ENCODE results near the gene BACE1. TPM values are rescaled to one million over a fixed set of nuclear protein-coding genes. Genes with fewer than 3 reads are reported as not detected.

The BACE1 gene
- not detected in 2 replicates for total RNA-seq
- 0.49 TPM for total RNA-seq (2013)
- 0.06 and 0.07 TPM in 2 replicates for polyA plus RNA-seq
- polyA minus RNA-seq, result 0.21 TPM in 1 of 2 replicates, not detected in the other

GRCh38 chr11:117316197-117316961, at the start of gene BACE1:
Gene BACE1 (minus strand): TSS chr11:117316256. CDS start chr11:117315795, 461 bp downstream.
- H3K27ac ChIP-seq (ENCODE audit: low read length in 2 of 2), result no peak within 1 kb of the TSS
- peaks cover 43% of the 10 kb centered on the region for H3K27me3 Mint-ChIP-seq
- peak within 1 kb of the TSS; percentile 83 for H3K4me3 Mint-ChIP-seq
- H4K20me1 ChIP-seq (ENCODE audit: control insufficient read depth, insufficient read depth, low read length, poor library complexity, severe bottlenecking), result no peaks in the 10 kb centered on the region
- peaks cover 16 to 19% of the 10 kb centered on the region in 2 donors for H3K4me1 ChIP-seq (ENCODE audit: control insufficient read depth in 2 of 2, insufficient read depth in 2 of 2, low read length in 2 of 2)
- H3K79me2 ChIP-seq (ENCODE audit: control insufficient read depth, insufficient read depth, low read length), result no peaks in the 10 kb centered on the region
- no peaks in the 10 kb centered on the region for H3K36me3 ChIP-seq (replicated peaks in 1 of 2; ENCODE audit: control extremely low read depth in 1 of 2, control insufficient read depth in 1 of 2, extremely low read depth in 1 of 2, insufficient read depth in 2 of 2, low read length in 1 of 2)
- H3K9me3 Mint-ChIP-seq (ENCODE audit: insufficient read depth), result no peaks in the 10 kb centered on the region
- CTCF ChIA-PET, result interaction anchor here (1.3 to 1.6 kb wide), 2 partner anchors 11 to 12 kb away, joined by 4 to 5 read pairs; partner anchors contain the start of gene CEP164
- H3K4me1 Mint-ChIP-seq, result peaks cover 12% of the 10 kb centered on the region
- peaks cover 0 to 7% (median 0%) of the 10 kb centered on the region in 3 donors for H3K9me3 ChIP-seq (ENCODE audit: control extremely low read depth in 1 of 3, control insufficient read depth in 2 of 3, insufficient read depth in 1 of 3, low read length in 2 of 3)
- no peak within 1 kb of the TSS for H3K27ac Mint-ChIP-seq
- peak; percentile 28 for ATAC-seq (ENCODE audit: low read depth)
- DNase-seq, result peak; percentile 10
- peak within 1 kb of the TSS; percentile 66 for H2AFZ ChIP-seq (ENCODE audit: insufficient read depth, low read depth, low read length, poor library complexity, severe bottlenecking)
- intact Hi-C loops (cut with micrococcal nuclease), result no loop called here
- H3K9ac ChIP-seq (ENCODE audit: low read length), result peak within 1 kb of the TSS; percentile 51
- H3K4me3 ChIP-seq (ENCODE audit: control extremely low read depth in 1 of 5, extremely low read depth in 1 of 5, insufficient read depth in 1 of 5, low read depth in 2 of 5, low read length in 4 of 5), result peak within 1 kb of the TSS in 4 of 5 experiments; percentile 35 to 54 (median 52)
- peak within 1 kb of the TSS; percentile 91 for H3K4me2 ChIP-seq (replicated peaks; ENCODE audit: low read depth, low read length, poor library complexity, severe bottlenecking)
- peaks cover 0 to 32% (median 20%) of the 10 kb centered on the region in 4 experiments for H3K27me3 ChIP-seq (replicated peaks in 1 of 4; ENCODE audit: control extremely low read depth in 1 of 4, control insufficient read depth in 3 of 4, insufficient read depth in 4 of 4, low read length in 3 of 4)
- TF ChIP-seq CTCF (IDR thresholded peaks at IDR 0.05) (no peak), EZH2 (IDR thresholded peaks at IDR 0.05; ENCODE audit: borderline replicate concordance, insufficient read depth, low read depth, low read length, poor library complexity, severe bottlenecking) (no peak)
- POLR2A ChIA-PET, result no interaction called here
- 21% methylated on average over 29 of the region's 29 CpGs for WGBS (ENCODE audit: insufficient coverage)

- Histone ChIP-seq H3K36me3 (replicated peaks in 1 of 2; ENCODE audit: control extremely low read depth in 1 of 2, control insufficient read depth in 1 of 2, extremely low read depth in 1 of 2, insufficient read depth in 2 of 2, low read length in 1 of 2) (peaks cover 11 to 41% of the 10 kb centered on the region in 2 experiments), H3K4me2 (replicated peaks; ENCODE audit: low read depth, low read length, poor library complexity, severe bottlenecking) (no peak overlapping the region), H3K27ac (ENCODE audit: low read length in 2 of 2) (no peak overlapping the region), H3K4me1 (ENCODE audit: control insufficient read depth in 2 of 2, insufficient read depth in 2 of 2, low read length in 2 of 2) (no peaks in the 10 kb centered on the region), H3K4me3 (ENCODE audit: control extremely low read depth in 1 of 5, extremely low read depth in 1 of 5, insufficient read depth in 1 of 5, low read depth in 2 of 5, low read length in 4 of 5) (no peak overlapping the region), H3K79me2 (ENCODE audit: control insufficient read depth, insufficient read depth, low read length) (no peaks in the 10 kb centered on the region), H3K9me3 (ENCODE audit: control extremely low read depth in 1 of 3, control insufficient read depth in 2 of 3, insufficient read depth in 1 of 3, low read length in 2 of 3) (no peaks in the 10 kb centered on the region), H3K9ac (ENCODE audit: low read length) (no peak overlapping the region), H3K27me3 (replicated peaks in 1 of 4; ENCODE audit: control extremely low read depth in 1 of 4, control insufficient read depth in 3 of 4, insufficient read depth in 4 of 4, low read length in 3 of 4) (no peaks in the 10 kb centered on the region), H2AFZ (ENCODE audit: insufficient read depth, low read depth, low read length, poor library complexity, severe bottlenecking) (no peak overlapping the region), H4K20me1 (ENCODE audit: control insufficient read depth, insufficient read depth, low read length, poor library complexity, severe bottlenecking) (no peaks in the 10 kb centered on the region)
- Mint-ChIP-seq H3K4me3 (no peak overlapping the region), H3K27me3 (no peaks in the 10 kb centered on the region), H3K4me1 (no peaks in the 10 kb centered on the region), H3K27ac (no peak overlapping the region), H3K9me3 (ENCODE audit: insufficient read depth) (no peaks in the 10 kb centered on the region)
- intact Hi-C loops (cut with micrococcal nuclease), result no loop called here
- ChIA-PET CTCF (no interaction called here), POLR2A (no interaction called here)
- DNase-seq, result no peak
- TF ChIP-seq CTCF (IDR thresholded peaks at IDR 0.05) (no peak), EZH2 (IDR thresholded peaks at IDR 0.05; ENCODE audit: borderline replicate concordance, insufficient read depth, low read depth, low read length, poor library complexity, severe bottlenecking) (no peak)
- WGBS (ENCODE audit: insufficient coverage), result 94% methylated on average over 8 of the region's 8 CpGs
- ATAC-seq (ENCODE audit: low read depth), result no peak
Observed at GRCh38 chr11:117361432-117361831, 45.4 kb upstream of the BACE1 start.

Data from B cell (primary cell).